ENCODE data around the gene KRTAP4-16.

DNA sequence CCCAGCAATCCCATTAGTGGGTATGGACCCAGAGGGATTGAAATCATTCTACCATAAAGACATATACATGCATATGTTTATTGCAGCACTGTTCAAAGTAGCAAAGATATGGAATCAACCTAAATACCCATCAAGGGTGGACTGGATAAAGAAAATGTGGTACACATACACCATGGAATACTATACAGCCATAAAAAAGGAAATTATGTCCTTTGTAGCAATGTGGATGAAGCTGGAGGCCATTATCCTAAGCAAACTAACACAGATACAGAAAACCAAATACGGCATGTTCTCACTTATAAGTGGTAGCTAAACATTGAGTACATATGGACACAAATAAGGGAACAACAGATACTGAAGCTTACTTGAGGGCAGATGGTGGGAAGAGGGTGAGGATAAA lies 44.5 kb downstream of the KRTAP4-16 start:
- TF ChIP-seq CTCF (conservative IDR thresholded peaks at IDR 0.05) (no peak), EZH2 (IDR thresholded peaks at IDR 0.05; ENCODE audit: low read depth) (no peak)

Data from PC-9 (cell line).